Stimulated activated CD4-positive, alpha-beta T cell treated with anti-CD3 and anti-CD28 coated beads, Interleukin-4, amount 100 ng/mL, for 48 hours (primary cell): Measurements from ENCODE around the gene DGKG.

Experiments used
- DNase-seq, 2 donors: peaks; one replicate each; pipeline ENCODE4 v3.0.0-alpha.2; 2020; ENCODE audit warnings: low read depth in 2 of 2

Gene DGKG

GRCh38 chr3:186210852-186211500 is 151.1 kb downstream of the DGKG start:
- no peak for DNase-seq

GRCh38 chr3:186209810-186210752 is 152.0 kb downstream of the DGKG start:
- no peak for DNase-seq

- DNase-seq = no peak
Measured at GRCh38 chr3:186208296-186208989, 153.6 kb downstream of the DGKG start.

GRCh38 chr3:186207515-186207914 is 154.5 kb downstream of the DGKG start:
- no peak for DNase-seq

- no peak for DNase-seq
Measured at GRCh38 chr3:186200726-186201125, 161.3 kb downstream of the DGKG start.

GRCh38 chr3:186198442-186198841 is 163.6 kb downstream of the DGKG start:
- no peak for DNase-seq

- DNase-seq = no peak
Measured at GRCh38 chr3:186194451-186194811, 167.6 kb downstream of the DGKG start.

- no peak for DNase-seq
Measured at GRCh38 chr3:186193534-186194450, 168.2 kb downstream of the DGKG start.

- no peak for DNase-seq
Measured at GRCh38 chr3:186192823-186193222, 169.2 kb downstream of the DGKG start.

GRCh38 chr3:186189492-186189891 is 172.5 kb downstream of the DGKG start:
- DNase-seq = no peak

- no peak for DNase-seq
Measured at GRCh38 chr3:186187401-186188275, 174.4 kb downstream of the DGKG start.

- DNase-seq = no peak
Measured at GRCh38 chr3:186185194-186185787, 176.7 kb downstream of the DGKG start.

- DNase-seq = no peak
Measured at GRCh38 chr3:186184021-186184420, 178.0 kb downstream of the DGKG start.

GRCh38 chr3:186182850-186183249 is 179.2 kb downstream of the DGKG start:
- DNase-seq = no peak

GRCh38 chr3:186181901-186182300 is 180.1 kb downstream of the DGKG start:
- no peak for DNase-seq

GRCh38 chr3:186180891-186181481 is 181.0 kb downstream of the DGKG start:
- DNase-seq = no peak

- no peak for DNase-seq
Measured at GRCh38 chr3:186180151-186180550, 181.9 kb downstream of the DGKG start.

GRCh38 chr3:186178412-186178811 is 183.6 kb downstream of the DGKG start:
- DNase-seq = no peak

GRCh38 chr3:186176373-186176990 is 185.6 kb downstream of the DGKG start:
- no peak for DNase-seq
